ENCODE data around the gene ADAR.

GRCh38 chr1:154575147-154575927 is 32.6 kb downstream of the ADAR start:
- no peak for TF ChIP-seq CTCF (IDR thresholded peaks at IDR 0.05)
- TF ChIP-seq POLR2A (IDR thresholded peaks at IDR 0.05): no peak
- TF ChIP-seq POLR2AphosphoS5 (IDR thresholded peaks at IDR 0.05): no peak
- TF ChIP-seq EP300 (IDR thresholded peaks at IDR 0.05): no peak

Measured in stomach (tissue), 4 donors.